ENCODE data around the gene LIN54.

The LIN54 gene

GRCh38 chr4:82890901-82891706 lies 119.5 kb downstream of the LIN54 start, which contains the start of gene SEC31A:
SEC31A (minus strand) TSS chr4:82891153; CDS start chr4:82881936, 9,217 bp downstream.
- DNase-seq = peak; percentile 97

- DNase-seq = no peak
These were observed 120.1 kb downstream of the LIN54 start for GRCh38 chr4:82890528-82890900.

- no peak for DNase-seq
These were observed 121.3 kb downstream of the LIN54 start for GRCh38 chr4:82889287-82889686.

- DNase-seq = no peak
These were observed 124.3 kb downstream of the LIN54 start for GRCh38 chr4:82886147-82886942.

GRCh38 chr4:82885410-82885809 lies 125.2 kb downstream of the LIN54 start:
- no peak for DNase-seq
